Stimulated activated CD8-positive, alpha-beta memory T cell treated with anti-CD3 and anti-CD28 coated beads, Interleukin-7, amount 100 ng/mL, for 48 hours (primary cell): Measurements from ENCODE around the gene CPEB1.
"Not testable (repeated sequence)": the region's sequence is repeated elsewhere in the genome, so short reads cannot be mapped to it uniquely, and the experiment has no call there.

Source experiments
- DNase-seq, 2 donors: peaks; one replicate each; pipeline ENCODE4 v3.0.0-alpha.2; 2020; ENCODE audit warnings: low read depth in 1 of 2; ENCODE audit errors: extremely low read depth in 1 of 2

CPEB1 gene

DNA sequence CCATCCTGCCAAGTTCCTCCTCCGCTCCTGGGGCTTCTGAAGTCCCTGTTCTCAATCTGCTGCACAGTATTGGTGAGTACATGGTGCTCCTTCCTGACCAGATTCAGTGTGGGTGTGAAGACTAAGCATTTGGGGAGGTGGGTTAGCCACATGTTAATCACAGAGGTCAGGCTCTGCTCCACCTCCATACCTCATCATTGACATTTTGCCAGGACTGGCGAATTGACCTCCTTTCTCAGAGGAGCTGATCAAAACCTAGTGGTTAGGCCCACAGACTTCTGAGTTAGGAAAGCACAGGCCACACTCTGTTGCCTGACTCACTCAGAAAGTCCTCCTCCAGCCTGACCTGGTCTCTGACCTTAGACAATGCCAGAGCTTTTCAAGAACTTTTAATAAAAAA is 98.5 kb downstream of the CPEB1 start:
- DNase-seq = peak in 1 of 2 donors; percentile 47

DNA sequence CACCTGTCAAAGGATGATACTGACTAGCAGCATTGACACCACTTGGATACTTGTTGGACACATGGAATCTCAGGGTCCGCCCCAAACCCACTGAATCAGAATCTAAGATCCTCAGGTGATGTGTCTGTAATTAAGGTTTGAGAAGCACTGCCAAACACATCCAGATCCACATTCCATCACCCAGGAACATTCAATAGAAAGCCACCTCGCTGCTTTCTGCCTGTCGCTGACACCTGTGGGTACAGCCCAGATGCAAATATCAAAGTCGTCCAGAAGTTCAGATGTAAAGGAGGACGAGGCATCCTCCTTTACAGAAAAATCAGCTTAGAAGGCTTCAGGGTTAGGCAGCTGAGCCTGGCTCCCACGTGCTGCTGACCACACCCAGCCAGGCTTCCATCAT is 101.7 kb downstream of the CPEB1 start:
- no peak for DNase-seq

DNA sequence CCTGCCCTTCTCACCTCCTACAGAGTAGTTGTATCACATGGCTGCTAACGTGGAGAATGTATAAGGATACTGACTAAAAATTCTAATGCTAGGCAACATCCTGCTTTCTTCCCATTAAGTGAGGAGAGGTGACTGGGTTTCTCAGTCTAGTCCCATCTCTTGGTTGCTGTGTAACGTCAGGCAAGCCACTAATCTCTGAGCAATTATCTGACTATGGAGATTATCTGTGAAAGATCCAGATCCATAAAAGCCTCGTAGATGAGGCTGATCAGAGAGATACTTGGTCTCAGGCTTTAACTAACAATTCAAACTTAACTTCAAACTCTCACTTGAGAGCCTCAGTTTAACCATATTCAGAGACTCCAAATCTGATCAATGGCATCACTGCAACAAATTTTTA is 102.2 kb downstream of the CPEB1 start:
- DNase-seq = no peak

DNA sequence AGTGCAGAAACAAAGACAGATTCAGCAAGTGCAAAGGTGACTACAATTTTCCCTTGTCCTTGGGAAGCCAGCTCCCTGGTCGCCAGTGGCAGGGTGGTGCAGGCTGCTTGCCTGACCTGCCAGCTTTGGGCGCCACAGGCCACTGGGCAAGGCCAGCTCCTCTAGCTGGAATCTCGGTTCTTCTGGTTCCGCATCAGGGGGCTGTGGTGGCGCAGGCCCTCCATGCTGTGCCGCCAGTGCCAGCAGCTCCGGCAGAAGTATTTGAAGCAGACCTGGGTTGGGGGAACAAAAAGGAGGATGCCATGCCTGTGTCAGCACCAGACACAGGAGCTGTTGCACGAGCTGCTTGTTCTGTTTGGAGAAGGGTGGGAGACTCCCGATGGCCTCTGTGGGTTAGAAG is 102.7 kb downstream of the CPEB1 start:
- DNase-seq = no peak

DNA sequence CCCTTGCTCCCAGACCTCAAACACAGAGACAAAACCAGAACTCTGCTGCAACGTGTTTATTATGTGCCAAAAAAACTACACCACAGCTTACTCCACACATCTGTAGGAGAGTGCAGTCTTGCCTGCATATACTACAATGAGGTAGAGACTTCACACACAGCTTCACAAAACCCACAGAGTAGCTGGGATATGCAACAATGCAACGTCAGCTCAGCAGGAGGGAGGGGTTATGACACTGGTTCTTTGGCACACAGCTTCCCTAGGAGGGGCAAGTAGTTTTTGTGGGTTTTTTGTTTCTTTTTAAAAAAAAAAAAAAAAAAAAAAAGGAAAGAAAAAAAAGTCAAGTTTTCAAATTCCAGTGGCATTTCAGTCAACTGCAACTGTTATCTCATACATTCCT is 104.0 kb downstream of the CPEB1 start:
- no peak for DNase-seq

DNA sequence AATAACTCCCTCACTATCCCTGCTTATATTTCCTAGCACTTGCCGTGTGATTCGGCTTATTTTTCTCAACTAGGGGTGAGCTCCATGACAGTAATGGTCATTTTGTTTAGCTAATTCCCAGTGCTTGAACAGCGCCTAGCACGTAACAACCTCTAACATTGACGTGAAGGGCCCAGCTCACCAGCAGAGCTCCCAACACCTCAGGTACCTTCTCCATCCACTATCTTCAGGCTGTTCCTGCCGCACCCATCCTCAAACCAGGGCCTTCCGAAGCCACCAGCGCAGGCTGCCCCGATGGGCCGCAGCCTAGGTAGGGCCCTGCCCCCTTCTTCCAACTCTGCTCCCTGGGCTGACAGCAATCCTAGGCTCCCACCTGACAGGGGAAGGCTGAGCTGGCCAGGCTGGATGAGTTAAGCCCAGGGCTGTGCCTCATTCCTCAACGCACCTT is 106.2 kb downstream of the CPEB1 start:
- no peak for DNase-seq

DNA sequence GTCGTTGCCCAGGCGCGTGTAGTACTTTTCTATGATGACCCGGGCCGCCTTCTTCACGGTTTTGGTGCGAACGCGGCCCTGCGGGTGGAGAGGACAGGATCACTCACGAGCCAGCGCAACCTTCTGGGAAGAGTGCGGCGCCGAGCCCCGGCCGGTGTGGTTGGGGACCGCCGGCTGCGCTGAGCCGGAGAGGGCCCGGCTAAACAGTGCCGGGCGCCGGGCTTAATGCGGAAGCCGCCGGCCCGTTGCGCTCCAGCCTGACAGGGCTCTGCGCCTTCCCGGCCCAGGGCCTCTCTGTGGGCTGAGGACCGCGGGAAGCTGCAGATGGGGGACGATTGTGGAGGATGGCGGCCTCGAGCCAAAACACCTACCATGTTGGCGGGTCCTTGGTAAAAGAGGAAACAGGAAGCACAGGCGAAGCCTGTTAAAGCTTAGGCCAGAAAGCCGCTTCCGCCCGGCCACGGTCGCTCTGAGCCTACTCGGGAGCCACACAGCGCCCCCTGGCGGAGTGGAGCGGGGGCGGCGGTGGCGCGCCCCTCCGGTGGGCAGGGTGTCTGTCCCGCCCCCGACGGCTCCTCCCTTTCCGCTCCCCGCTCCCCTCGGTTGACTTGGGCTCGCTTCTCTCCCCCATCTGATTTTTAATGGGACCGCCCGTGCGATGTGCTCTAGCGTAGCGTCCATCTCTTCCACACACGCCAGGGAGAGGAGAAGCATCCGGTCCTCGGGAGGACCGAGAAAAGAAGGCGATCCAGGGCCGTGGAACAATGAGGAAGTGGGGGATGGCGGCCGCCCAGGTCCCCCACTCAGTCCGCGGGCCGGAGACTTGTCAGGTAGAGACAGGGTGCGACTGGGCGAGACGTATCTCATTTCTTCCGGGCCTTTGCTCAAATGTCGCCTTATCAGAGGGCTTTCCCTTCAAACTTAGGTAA is 106.8 kb downstream of the CPEB1 start, which contains the start of gene RPS17:
TSS of gene RPS17 (minus strand) at position 403 of the 929 bp plus-strand sequence. CDS start at position 374, 29 bp downstream.
- peak; percentile 93 to 97 for DNase-seq

DNA sequence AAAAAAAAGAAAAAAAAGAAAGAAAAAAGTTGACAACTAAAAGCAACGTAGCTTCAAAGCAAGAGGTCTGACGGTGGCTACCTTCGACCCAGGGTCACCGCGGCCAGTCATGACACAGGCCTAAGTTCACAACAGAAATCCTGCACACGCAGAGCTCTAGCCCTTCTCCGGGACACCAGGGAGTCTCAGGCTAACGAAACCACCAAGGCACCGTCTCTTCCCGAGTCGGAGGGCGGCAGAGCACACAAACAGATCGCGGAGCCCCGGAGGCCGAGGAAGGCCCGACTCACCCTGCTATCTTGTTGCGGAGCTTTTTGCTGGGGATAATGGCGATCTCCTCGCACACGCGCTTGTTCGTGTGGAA is 107.5 kb downstream of the CPEB1 start:
- no peak for DNase-seq

DNA sequence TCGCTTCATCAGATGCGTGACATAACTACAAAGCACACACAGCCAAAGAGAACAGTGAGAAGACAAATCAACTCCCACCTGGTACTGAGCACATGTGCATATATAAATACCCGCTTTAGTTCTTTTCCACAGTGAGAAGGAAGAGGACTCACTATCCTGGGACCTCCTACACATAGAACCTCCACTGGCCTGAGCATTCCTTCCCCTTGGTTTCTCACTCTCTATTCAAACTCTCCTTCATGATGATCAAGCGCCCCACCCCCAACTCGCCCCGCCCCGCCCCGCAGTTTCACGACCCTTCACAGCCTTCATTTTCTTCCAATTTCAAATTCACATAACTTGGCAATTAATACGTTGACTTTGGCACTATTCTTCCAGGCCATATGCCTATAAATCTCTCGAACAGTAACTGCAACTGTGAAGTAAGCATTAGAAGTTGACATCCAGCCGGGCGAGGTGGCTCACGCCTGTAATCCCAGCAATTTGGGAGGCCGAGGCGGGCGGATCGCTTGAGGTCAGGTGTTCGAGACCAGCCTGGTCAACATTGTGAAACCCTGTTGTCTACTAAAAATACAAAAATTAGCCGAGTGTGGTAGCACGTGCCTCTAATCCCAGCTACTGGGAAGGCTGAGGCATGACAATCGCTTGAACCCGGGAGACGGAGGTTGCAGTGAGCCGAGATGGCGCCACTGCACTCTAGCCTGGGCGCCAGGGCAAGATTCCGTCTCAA is 108.0 kb downstream of the CPEB1 start:
- no peak for DNase-seq

DNA sequence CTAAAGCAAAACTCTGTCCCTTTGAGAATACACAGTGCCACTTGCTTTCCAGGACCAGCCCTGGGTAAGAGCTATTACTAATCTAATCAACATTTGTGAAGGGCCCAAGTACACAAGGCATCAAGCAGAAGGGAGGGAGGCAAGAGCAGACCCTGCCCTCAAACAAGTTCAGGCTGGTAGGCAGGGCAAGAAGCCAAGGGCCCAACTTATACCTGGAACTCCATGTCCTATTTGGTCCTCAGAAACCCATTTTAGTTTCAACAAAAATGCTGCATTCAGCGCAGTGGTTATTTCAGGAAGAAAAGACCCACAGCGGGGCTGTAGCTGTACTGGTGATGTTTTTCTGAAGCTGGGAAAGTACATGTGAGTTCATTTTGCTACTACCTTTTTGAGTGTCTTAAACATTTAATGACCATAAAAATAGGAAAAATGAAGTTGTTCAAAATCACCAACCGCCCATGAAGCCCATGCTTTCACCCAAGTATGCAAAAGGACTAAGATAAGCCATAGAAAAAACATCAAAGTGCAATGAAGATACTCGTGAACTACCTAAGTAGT is 109.7 kb downstream of the CPEB1 start:
- DNase-seq = no peak

DNA sequence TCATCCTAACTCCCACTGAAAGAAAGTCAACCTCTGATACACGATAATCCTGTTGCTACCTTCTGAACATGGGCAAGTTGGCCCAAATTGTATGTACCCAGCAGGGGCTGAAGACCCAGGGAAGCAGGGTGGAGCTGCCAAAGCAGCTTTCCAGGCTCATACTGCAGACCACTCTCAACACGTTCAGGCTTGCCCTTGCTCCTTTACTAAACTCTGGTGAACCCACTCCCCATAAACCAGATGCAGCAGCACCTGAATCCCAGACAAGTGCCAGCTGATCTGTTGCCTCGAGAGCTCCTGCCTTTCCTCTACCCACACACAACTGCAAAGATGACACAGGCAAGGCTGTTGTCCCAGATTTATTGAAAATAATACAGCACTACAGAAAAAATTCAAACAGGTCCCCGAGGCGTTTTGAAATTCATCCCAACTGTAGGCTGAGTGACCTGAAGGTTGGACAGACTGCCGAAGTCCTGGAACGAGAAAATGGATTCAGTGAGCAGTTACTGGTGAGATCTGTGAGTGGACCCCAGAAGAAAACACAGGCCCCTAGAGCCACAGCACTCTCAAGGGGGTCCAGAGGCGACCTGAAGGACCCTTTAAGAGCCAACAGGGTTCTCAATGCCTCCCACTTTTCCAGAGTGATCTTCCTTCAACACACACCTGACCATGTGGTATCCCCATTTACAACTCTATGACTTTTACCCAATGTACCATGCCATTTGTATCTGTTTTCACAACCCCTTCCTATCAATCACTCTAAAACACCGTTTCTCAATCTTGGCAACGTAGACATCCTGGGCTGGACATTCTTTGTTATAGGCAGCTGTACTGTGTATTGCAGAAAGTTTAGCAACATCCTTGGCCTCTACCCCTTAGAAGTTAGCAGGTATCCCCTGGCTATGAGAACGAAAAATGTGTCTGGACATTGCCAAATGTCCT is 110.5 kb downstream of the CPEB1 start:
- DNase-seq = no peak

DNA sequence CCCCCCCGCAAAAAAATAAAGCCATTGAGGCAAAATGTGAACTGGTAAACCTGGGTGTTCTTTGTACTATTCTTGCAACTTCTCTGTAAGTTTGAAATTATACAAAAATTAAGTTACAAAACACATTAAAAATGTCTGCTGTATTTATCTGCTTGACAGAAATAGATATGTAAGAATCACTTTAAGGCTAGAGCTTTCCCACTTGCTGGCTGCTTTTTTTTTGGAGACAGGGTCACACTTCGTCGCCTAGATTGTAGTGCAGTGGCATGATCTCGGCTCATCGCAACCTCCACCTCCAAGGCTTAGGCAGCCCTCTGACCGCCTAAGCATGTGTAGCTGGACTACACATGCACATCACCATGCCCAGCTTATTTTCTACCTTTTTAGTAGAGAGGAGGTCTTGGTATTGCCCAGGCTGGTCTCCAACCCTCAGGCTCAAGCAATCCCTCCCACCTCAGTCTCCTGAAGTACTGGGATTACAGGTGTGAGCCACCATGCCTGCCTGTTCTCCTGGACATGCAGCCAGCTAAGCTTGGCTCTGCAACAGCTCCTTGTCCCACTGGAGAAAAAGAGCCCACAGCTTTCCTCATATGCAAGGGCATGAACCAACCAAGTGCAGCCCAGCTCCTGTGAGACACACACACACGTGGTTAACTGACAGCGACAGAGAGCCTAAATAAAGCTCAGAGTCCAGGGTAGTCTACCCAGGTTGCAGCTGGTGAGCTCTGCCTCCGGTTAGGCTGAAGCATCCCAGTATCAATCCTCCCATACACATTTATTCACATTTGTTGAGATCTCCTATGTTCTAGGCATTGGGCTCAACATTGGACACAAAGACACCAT is 111.4 kb downstream of the CPEB1 start:
- no peak for DNase-seq

DNA sequence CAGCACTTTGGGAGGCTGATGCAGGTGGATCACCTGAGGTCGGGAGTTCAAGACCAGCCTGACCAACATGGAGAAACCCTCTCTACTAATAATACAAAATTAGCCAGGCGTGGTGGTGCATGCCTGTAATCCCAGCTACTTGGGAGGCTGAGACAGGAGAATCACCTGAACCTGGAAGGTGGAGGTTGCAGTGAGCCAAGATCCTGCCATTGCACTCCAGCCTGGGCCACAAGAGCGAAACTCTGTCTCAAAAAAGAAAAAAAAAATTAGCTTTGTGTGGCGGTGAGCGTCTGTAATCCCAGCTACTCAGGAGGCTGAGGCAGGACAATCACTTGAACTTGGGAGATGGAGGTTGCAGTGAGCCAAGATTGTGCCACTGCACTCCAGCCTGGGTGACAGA is 112.0 kb downstream of the CPEB1 start:
- not testable (repeated sequence) for DNase-seq

DNA sequence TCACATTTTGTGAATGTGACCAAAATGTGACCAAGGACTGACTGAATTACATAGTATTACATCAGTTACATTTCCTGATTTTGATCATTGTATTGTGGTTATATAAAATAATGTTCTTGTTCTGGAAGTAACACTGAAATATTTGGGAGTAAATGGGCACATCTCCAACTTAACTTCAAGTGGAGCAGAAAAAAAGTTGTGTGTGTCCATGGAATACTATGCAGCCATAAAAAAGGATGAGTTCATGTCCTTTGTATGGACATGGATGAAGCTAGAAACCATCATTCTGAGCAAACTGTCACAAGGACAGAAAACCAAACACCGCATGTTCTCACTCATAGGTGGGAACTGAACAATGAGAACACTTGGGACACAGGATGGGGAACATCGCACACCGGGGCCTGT is 112.7 kb downstream of the CPEB1 start:
- DNase-seq = not testable (repeated sequence)

DNA sequence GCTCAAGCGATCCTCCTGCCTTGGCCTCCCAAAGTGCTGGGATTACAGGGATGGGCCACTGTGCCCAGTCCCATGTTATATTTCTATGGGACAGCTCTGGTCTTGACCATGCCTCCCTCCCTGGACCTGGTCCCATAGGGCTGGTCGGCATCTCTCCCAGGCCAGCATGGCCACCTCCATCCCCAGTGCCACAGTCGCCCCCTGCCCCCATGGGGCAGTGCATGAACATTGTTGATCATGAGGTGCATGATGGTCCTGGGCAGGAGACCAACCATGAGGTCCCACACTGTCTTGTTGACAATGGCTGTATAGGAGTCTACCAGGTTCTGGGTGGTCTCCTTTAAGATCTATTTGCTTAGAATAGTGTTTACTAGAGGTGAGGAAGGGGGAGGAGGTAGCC is 113.4 kb downstream of the CPEB1 start:
- no peak for DNase-seq

DNA sequence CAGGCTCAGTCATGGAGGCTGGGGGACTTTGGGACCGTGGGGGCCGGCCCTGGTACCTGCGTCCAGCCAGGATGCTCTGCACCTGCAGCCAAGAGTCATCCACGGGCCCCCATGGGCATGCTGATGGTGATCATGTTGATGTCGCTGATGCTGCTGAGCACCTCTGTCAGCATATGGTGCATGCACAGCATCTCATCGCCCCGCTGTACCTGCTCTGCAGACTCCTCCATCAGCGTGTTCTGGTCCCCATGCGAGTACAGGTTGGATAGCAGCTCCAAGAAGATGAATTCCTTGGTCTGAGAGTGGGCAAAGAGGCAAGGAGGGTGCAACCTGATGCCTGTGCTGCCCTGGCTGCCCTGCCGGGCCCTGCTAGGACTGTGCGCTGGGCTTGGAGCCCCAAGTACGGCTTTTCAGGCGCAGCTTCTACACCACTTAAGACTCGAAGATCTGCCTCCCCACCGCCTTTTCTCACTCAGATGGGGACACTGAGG is 114.1 kb downstream of the CPEB1 start:
- no peak for DNase-seq

DNA sequence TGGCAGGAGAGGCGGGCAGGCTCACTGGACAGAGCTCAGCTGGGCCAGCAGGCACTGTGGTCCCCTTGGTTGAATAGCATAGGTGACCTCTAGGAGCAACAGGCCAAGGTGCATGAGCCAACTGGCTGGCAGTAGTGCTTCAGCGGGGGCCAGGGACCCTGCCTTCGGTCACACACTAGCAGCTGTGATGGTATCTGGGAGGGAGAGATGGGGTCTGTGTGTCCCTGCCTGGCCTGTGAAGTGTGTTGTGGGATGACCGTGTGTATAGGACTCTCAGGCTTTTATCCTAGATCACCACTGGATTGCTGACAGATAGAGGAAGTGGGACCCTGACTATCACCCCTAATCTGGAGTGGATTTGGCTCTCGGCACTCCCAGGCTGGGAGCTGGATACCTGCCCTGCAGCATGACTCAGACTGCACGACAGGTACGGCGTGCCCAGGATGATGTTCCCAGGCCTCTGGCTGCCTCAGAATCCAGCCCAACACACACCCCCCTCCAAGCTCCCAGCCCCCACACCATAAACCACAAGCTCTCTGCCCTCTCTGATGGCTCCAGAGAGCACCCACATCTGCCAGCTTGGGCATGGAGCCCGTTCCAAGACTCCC is 114.7 kb downstream of the CPEB1 start:
- DNase-seq = no peak

DNA sequence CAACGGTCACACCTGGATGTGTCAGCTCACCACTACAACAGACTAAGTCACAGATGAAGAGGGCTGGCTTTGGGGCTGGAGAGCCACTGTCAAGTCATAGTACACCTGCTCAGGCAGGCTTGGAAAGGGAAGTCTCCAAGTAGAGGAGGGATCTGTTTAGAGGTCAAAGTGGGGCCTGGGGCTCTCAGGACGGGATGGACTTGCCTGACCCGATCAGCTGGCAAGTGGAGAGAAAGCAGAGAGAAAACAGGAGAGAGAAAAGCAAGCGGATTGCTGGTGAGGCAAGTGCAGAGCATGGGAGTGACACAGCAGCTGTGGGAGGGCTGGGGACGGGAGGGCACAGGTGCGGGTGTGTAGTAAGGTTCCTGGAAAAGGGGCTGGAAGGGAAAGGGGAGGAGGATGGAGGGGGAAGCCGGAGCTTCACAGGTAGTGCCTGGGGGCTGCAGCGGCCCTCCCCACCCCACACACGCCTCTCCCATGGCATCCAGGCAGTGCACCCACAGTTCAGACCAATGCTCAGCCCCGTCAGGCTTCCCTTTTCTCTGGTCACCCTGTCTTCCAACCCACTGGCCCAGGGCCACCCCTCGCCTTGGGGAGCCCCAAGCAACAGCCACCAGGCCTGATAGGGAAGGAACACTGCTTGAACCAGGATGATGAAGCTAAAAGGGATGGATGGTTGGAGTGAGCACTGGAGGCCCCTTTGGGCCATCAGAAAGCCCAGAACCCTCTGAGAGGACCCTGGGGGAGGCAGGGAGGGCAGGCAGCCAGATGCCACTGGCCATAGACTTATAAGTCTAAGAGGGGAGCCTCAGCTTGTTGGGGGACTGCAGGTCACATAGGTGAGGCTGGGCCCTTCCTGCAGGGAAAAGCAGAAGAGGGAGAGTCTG is 115.4 kb downstream of the CPEB1 start:
- DNase-seq = no peak
